Measurements from ENCODE around the gene KRT86.

Gene KRT86

DNA sequence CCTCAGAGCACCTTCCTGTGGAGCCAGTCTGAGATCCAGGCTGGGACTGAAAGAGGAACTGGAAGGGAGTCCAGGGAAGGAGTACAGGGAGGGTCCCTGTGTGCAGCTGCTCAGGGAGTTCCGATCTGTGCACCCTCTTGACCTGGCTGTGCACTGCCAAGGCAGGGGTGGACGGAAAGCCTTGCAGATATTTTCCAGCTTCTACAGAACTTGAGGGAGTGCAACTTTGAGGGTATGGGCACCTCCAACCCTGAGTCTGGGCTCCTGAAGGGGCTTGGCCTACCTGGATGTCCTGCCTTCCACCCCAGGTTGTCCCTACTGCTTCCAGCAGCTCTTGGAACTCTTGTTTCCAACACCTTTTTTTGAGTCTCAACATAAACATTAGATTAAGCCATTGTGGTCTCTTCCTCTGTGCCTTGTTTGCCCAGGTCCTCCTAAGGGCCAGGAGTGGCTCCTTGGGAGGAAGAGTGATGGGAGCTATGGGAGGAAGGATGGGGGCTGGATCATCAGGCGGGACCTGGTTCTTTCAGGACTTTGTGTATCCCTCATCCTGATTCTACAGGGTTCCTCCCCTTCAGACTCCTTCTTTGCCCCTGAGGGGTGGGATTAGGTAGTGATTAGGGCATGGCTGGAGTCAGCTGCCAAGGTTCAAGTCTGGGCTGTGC, 37.9 kb upstream of the KRT86 start:
- no peak overlapping the region for H3K27ac ChIP-seq (ENCODE audit: low read depth, low read length)
- no peaks in the 10 kb centered on the region for H3K9me3 ChIP-seq (ENCODE audit: insufficient read depth, low read length)
- H4K20me1 ChIP-seq (ENCODE audit: low read depth, low read length) = no peaks in the 10 kb centered on the region
- no peak overlapping the region for H2AFZ ChIP-seq (ENCODE audit: low read depth, low read length, severe bottlenecking)
- no peak overlapping the region for H3K9ac ChIP-seq (ENCODE audit: low read length)
- no peaks in the 10 kb centered on the region for H3K27me3 ChIP-seq (ENCODE audit: low read length)
- H3K79me2 ChIP-seq (ENCODE audit: insufficient read depth, low read length) = no peaks in the 10 kb centered on the region
- no peaks in the 10 kb centered on the region for H3K36me3 ChIP-seq (ENCODE audit: low read length)
- H3F3A ChIP-seq (ENCODE audit: insufficient read depth) = no peaks in the 10 kb centered on the region
- TF ChIP-seq EZH2phosphoT487 (conservative IDR thresholded peaks at IDR 0.05; ENCODE audit: low read length) = no peak
- TF ChIP-seq, protein P1, sequence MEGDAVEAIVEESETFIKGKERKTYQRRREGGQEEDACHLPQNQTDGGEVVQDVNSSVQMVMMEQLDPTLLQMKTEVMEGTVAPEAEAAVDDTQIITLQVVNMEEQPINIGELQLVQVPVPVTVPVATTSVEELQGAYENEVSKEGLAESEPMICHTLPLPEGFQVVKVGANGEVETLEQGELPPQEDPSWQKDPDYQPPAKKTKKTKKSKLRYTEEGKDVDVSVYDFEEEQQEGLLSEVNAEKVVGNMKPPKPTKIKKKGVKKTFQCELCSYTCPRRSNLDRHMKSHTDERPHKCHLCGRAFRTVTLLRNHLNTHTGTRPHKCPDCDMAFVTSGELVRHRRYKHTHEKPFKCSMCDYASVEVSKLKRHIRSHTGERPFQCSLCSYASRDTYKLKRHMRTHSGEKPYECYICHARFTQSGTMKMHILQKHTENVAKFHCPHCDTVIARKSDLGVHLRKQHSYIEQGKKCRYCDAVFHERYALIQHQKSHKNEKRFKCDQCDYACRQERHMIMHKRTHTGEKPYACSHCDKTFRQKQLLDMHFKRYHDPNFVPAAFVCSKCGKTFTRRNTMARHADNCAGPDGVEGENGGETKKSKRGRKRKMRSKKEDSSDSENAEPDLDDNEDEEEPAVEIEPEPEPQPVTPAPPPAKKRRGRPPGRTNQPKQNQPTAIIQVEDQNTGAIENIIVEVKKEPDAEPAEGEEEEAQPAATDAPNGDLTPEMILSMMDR (IDR thresholded peaks at IDR 0.05; ENCODE audit: insufficient read depth, low read length, poor library complexity, severe bottlenecking) = no peak
- H3K9me2 ChIP-seq (replicated peaks; ENCODE audit: insufficient read depth, low read length) = no peaks in the 10 kb centered on the region
- no peak overlapping the region for H3K4me2 ChIP-seq (ENCODE audit: low read depth, low read length, poor library complexity, severe bottlenecking)
- H3K4me3 ChIP-seq (ENCODE audit: insufficient read depth, low read length, poor library complexity, severe bottlenecking) = no peak overlapping the region

DNA sequence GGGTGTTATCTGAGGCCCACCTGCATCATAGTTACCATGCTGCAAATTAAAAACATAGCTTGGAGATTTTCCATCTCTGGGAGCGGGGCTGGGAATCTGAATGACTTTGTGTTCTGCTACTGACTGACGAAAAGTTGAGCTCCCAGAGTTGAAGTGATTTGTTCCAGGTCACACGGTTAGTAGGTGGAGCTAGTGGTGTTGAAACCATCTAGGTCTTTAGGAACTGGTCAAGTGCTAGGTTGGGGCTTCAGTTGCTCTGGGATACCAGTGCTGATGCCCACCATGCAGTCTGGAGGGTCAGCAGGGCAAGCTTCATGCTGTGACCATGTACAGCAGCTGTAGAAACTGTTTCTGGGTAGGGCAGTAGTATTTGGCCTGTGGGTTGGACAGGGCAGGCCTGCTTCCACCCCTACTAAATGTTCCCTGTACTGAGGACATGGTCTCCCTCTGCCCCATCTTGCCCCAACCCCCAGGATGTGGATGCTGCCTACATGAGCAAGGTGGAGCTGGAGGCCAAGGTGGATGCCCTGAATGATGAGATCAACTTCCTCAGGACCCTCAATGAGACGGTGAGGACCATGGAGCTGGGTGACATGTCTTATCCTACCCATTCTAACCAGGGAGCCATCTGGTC, 36.1 kb upstream of the KRT86 start:
- Histone ChIP-seq H3K27me3 (ENCODE audit: low read length) (no peaks in the 10 kb centered on the region), H3K79me2 (ENCODE audit: insufficient read depth, low read length) (no peaks in the 10 kb centered on the region), H3K9me2 (replicated peaks; ENCODE audit: insufficient read depth, low read length) (no peaks in the 10 kb centered on the region), H3K9ac (ENCODE audit: low read length) (no peak overlapping the region), H3F3A (ENCODE audit: insufficient read depth) (no peaks in the 10 kb centered on the region), H2AFZ (ENCODE audit: low read depth, low read length, severe bottlenecking) (no peak overlapping the region), H3K4me2 (ENCODE audit: low read depth, low read length, poor library complexity, severe bottlenecking) (no peak overlapping the region), H3K9me3 (ENCODE audit: insufficient read depth, low read length) (no peaks in the 10 kb centered on the region), H4K20me1 (ENCODE audit: low read depth, low read length) (no peaks in the 10 kb centered on the region), H3K36me3 (ENCODE audit: low read length) (no peaks in the 10 kb centered on the region), H3K4me3 (ENCODE audit: insufficient read depth, low read length, poor library complexity, severe bottlenecking) (no peak overlapping the region), H3K27ac (ENCODE audit: low read depth, low read length) (no peak overlapping the region)
- TF ChIP-seq, protein P1 (IDR thresholded peaks at IDR 0.05; ENCODE audit: insufficient read depth, low read length, poor library complexity, severe bottlenecking) = no peak

DNA sequence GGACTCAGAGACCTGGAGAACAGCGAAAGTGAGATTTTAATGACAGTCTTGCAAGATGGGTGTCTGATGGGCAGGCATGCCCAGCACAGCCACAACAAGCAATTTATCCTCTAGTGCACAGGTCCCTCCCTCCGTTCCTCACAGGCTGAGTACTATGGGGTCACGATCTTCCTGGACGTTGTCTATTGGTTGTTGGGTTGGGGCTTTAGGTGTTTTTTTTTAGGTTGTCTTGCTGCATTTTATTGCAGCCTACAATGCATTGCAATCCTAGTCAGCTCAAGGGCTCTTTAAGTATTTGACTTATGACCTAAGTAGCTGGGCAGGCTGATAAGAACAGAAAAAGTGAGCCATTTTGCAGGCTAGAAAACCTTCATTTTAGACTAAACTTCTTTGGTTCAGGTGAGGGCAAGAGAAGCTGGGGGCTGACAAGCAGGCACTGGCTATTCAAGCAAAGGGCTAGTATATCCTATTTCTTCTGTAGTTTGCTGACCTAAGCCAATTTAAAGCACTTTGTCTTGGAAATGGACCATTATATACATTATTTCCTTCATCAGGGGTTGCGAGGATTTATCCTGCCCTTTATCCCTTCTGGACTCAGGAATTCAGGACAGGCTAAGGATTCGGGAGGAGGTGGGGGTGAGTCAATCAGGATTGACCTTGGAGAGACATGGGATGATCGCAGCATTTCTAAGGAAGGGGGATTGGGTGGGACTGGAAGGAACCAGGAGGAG, 35.4 kb upstream of the KRT86 start:
- H3F3A ChIP-seq (ENCODE audit: insufficient read depth) = no peaks in the 10 kb centered on the region

More for the DNA sequence above, 35.4 kb upstream of the KRT86 start:
- TF ChIP-seq, protein P1 (IDR thresholded peaks at IDR 0.05; ENCODE audit: insufficient read depth, low read length, poor library complexity, severe bottlenecking) = no peak
- TF ChIP-seq EZH2phosphoT487 (conservative IDR thresholded peaks at IDR 0.05; ENCODE audit: low read length) = no peak
- H3K9ac ChIP-seq (ENCODE audit: low read length) = no peak overlapping the region
- H4K20me1 ChIP-seq (ENCODE audit: low read depth, low read length) = no peaks in the 10 kb centered on the region
- no peaks in the 10 kb centered on the region for H3K36me3 ChIP-seq (ENCODE audit: low read length)
- no peak overlapping the region for H3K4me3 ChIP-seq (ENCODE audit: insufficient read depth, low read length, poor library complexity, severe bottlenecking)
- H3K27me3 ChIP-seq (ENCODE audit: low read length) = no peaks in the 10 kb centered on the region
- no peaks in the 10 kb centered on the region for H3K9me3 ChIP-seq (ENCODE audit: insufficient read depth, low read length)
- no peak overlapping the region for H3K27ac ChIP-seq (ENCODE audit: low read depth, low read length)
- no peak overlapping the region for H3K4me2 ChIP-seq (ENCODE audit: low read depth, low read length, poor library complexity, severe bottlenecking)
- no peaks in the 10 kb centered on the region for H3K9me2 ChIP-seq (replicated peaks; ENCODE audit: insufficient read depth, low read length)
- H3K79me2 ChIP-seq (ENCODE audit: insufficient read depth, low read length) = no peaks in the 10 kb centered on the region
- no peak overlapping the region for H2AFZ ChIP-seq (ENCODE audit: low read depth, low read length, severe bottlenecking)

All from SU-DHL-6 (cell line).